RWPE2 (cell line): ENCODE measurements around the gene DENND1A.
"Not testable (repeated sequence)": the region's sequence is repeated elsewhere in the genome, so short reads cannot be mapped to it uniquely, and the experiment has no call there.

ENCODE experiments used
- ATAC-seq: fragments of 200-7000 bp; cut with Tn5 transposase; 3 replicates; pipeline ENCODE4 v1.9.1; 2021; ENCODE audit warnings: low read depth
- DNase-seq: peaks from one replicate; pipeline ENCODE4 v3.0.0-alpha.2; 2020; ENCODE audit warnings: low spot score
- H3K27ac ChIP-seq: fragments of 450-650 bp; 2 replicates; pipeline ENCODE4 v1.5.1; 2017; ENCODE audit warnings: mild to moderate bottlenecking; ENCODE audit not compliant: poor library complexity, severe bottlenecking
- H3K27me3 ChIP-seq: fragments of 250-450 bp; sonication (Bioruptor Pico); 2 replicates; pipeline ENCODE4 v1.5.1; 2021; ENCODE audit warnings: mild to moderate bottlenecking, moderate library complexity; ENCODE audit not compliant: insufficient read depth, poor library complexity, severe bottlenecking
- H3K36me3 ChIP-seq: fragments of 250-450 bp; sonication (Bioruptor Pico); 2 replicates; pipeline ENCODE4 v1.5.1; 2020; ENCODE audit warnings: low read depth, mild to moderate bottlenecking, moderate library complexity
- H3K4me1 ChIP-seq: fragments of 250-450 bp; sonication (Bioruptor Pico); 2 replicates; pipeline ENCODE4 v1.5.1; 2021; ENCODE audit warnings: mild to moderate bottlenecking, moderate library complexity; ENCODE audit not compliant: insufficient read depth, poor library complexity, severe bottlenecking
- H3K4me3 ChIP-seq: fragments of 250-450 bp; sonication (Bioruptor Pico); 2 replicates; pipeline ENCODE4 v1.5.1; 2021; ENCODE audit warnings: mild to moderate bottlenecking, moderate library complexity; ENCODE audit not compliant: severe bottlenecking
- H3K9me3 ChIP-seq: fragments of 250-450 bp; sonication (Bioruptor Pico); 2 replicates; pipeline ENCODE4 v1.5.1; 2021; ENCODE audit warnings: mild to moderate bottlenecking, moderate library complexity; ENCODE audit not compliant: severe bottlenecking
- TF ChIP-seq, protein P1 (sequence below): fragments of 450-650 bp; IDR thresholded peaks from one replicate; pipeline ENCODE4 v1.5.1; 2017; ENCODE audit warnings: mild to moderate bottlenecking, moderate library complexity; ENCODE audit not compliant: poor library complexity, severe bottlenecking

Gene DENND1A

DNA sequence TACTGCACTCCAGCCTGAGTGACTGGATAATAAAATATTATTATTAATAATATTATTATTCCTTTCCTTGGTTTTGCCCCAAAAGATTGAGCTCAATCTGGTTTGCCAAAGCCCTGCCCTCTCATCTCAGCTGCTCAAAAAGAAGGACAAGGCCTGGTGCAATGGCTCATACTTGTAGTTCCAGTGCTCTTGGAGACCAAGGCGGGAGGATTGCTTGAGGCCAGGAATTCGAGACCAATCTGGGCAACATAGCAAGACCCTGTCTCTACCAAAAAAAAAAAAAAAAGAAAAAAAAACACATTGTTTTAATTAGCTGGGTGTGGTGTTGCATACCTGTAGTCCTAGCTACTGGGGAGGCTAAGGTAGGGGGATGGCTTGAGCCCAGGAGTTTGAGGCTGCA, 13.7 kb upstream of the DENND1A start:
- Histone ChIP-seq H3K27ac (no peak overlapping the region), H3K9me3 (no peaks in the 10 kb centered on the region), H3K36me3 (no peaks in the 10 kb centered on the region), H3K4me3 (no peak overlapping the region), H3K4me1 (no peaks in the 10 kb centered on the region), H3K27me3 (no peaks in the 10 kb centered on the region)
- DNase-seq: no peak
- TF ChIP-seq, protein P1, sequence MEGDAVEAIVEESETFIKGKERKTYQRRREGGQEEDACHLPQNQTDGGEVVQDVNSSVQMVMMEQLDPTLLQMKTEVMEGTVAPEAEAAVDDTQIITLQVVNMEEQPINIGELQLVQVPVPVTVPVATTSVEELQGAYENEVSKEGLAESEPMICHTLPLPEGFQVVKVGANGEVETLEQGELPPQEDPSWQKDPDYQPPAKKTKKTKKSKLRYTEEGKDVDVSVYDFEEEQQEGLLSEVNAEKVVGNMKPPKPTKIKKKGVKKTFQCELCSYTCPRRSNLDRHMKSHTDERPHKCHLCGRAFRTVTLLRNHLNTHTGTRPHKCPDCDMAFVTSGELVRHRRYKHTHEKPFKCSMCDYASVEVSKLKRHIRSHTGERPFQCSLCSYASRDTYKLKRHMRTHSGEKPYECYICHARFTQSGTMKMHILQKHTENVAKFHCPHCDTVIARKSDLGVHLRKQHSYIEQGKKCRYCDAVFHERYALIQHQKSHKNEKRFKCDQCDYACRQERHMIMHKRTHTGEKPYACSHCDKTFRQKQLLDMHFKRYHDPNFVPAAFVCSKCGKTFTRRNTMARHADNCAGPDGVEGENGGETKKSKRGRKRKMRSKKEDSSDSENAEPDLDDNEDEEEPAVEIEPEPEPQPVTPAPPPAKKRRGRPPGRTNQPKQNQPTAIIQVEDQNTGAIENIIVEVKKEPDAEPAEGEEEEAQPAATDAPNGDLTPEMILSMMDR: no peak
- no peak for ATAC-seq

DNA sequence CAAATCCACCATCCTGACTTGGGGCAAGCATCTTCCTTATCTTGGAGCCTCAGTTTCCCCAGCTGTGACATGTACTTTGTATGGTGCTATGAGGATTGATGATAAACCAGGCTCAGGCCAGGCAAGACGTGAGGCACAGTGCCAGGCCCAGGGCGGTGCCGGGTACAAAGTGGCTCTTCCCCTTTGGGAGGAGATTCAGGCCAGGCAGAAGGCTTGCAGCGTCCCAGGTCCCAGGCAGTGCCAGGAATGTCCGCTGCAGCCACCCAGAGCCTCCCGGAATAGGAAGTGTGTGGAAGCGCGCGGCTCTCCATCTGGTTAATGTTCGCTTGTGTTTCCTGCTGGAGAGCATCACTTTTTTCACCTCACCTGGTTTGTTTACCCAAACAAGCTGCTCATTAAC, 12.6 kb upstream of the DENND1A start:
- Histone ChIP-seq H3K4me3 (no peak overlapping the region), H3K27ac (no peak overlapping the region), H3K4me1 (no peaks in the 10 kb centered on the region), H3K9me3 (no peaks in the 10 kb centered on the region), H3K36me3 (no peaks in the 10 kb centered on the region), H3K27me3 (no peaks in the 10 kb centered on the region)
- TF ChIP-seq, protein P1: no peak
- DNase-seq (no peak), ATAC-seq (no peak)

DNA sequence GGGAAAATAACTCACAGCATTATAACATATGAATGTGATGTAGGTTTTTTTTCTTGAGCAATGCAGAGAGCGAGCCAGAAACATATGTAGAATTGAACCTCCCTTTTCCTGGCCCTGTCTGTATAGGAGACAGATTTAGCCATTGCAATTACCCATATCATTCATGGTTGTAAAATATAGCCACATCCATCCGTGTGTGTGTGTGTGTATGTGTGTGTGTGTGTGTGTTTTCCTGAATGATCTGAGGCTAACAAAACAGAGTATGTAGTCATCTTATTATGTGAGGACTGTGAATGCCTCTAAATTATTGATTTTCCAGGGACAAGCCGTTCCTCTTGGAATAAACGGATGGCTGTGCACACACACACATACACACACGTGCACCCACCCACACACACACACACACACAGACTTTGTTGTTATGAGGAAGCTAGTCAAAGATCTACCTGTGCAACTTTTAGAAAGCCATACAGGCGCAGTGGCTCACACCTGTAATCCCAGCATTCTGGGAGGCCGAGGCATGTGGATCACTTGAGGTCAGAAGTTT, 11.7 kb upstream of the DENND1A start:
- H3K4me3 ChIP-seq: no peak overlapping the region
- no peak overlapping the region for H3K27ac ChIP-seq
- no peaks in the 10 kb centered on the region for H3K4me1 ChIP-seq
- H3K27me3 ChIP-seq: no peaks in the 10 kb centered on the region
- no peak for ATAC-seq
- H3K9me3 ChIP-seq: no peaks in the 10 kb centered on the region
- H3K36me3 ChIP-seq: no peaks in the 10 kb centered on the region
- DNase-seq: no peak
- TF ChIP-seq, protein P1: no peak

DNA sequence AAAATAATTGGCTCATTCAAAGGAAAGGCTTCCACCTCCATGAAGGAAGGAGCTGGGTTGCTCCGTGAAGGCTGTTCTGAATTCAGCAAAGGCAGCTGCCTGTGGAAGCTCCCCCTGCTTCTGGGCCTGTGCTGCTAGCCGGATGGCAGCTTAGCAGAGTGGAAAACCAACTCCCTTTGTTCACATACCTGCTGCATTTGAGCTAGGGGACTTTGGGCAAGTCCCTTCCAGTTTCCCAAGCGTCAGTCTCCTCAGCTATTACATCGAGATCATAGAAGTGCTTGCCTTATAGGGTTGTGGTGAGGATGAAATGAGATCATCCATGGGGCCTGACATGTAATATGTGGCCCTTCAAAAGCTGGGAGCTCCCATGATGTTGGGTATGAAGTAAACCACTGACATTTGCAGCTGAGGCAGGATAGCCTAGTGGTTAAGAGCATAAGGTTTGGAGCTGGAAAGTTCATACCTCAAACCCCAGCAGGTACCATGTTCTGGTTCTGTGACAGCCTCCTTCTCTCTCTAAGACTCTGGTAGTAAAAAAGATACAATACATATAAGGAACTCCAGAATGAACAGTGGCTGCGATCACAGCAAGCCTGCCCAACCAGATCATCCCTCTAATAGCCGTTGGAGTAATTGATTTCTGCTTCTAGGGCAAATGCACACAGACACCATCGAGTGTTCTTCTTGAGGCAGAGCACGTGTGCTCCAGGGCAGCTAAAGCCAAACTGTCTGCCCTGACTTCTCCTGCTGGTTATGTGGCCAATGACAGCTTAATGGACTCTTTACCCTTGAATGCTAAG, 11.0 kb upstream of the DENND1A start:
- Histone ChIP-seq H3K4me3 (no peak overlapping the region), H3K4me1 (no peaks in the 10 kb centered on the region), H3K27ac (no peak overlapping the region), H3K9me3 (no peaks in the 10 kb centered on the region), H3K36me3 (no peaks in the 10 kb centered on the region), H3K27me3 (no peaks in the 10 kb centered on the region)
- TF ChIP-seq, protein P1: no peak
- DNase-seq (no peak), ATAC-seq (no peak)

DNA sequence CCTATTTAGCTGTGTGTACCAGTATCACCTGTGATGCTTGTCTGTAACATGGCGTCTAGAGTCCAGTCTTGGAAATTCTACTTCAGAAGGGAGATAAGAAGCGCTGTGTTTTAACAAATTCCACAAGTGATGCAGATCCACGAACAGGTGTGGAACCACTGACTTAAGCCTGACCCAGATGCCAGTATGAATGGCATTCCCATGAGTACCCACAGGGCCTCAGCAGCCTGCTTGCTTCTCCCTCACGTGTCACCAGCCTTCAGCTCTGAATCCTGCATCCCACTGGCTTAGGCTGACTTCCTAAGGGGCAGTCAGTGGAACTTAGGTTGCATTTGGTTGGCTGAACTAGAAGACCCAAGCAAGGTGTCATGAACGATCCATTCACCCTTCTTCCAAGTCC, 8.5 kb upstream of the DENND1A start:
- Histone ChIP-seq H3K36me3 (no peaks in the 10 kb centered on the region), H3K27ac (no peak overlapping the region), H3K4me1 (peaks cover 14% of the 10 kb centered on the region), H3K4me3 (no peak overlapping the region), H3K27me3 (no peaks in the 10 kb centered on the region), H3K9me3 (no peaks in the 10 kb centered on the region)
- no peak for DNase-seq
- TF ChIP-seq, protein P1: no peak
- ATAC-seq: no peak

DNA sequence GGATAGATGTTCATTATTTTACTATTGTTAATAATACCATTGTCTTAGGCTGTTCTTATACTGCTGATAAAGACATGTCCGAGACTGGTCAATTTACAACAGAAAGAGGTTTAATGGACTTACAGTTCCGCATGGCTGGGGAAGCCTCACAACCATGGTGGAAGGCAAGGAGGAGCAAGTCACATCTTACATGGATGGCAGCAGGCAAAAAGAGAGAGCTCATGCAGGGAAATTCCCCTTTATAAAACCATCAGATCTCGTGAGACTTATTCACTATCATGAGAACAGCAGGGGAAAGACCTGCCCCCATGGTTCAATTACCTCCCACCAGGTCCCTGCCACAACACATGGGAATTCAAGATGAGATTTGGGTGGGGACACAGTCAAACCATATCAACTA, 6.6 kb upstream of the DENND1A start:
- peaks cover 18% of the 10 kb centered on the region for H3K4me1 ChIP-seq
- not testable (repeated sequence) for H3K9me3 ChIP-seq, H3K36me3 ChIP-seq, DNase-seq, H3K27me3 ChIP-seq, H3K4me3 ChIP-seq, ATAC-seq, H3K27ac ChIP-seq
